Measurements from ENCODE around the gene ATP6V1G2.

ATP6V1G2 gene

DNA sequence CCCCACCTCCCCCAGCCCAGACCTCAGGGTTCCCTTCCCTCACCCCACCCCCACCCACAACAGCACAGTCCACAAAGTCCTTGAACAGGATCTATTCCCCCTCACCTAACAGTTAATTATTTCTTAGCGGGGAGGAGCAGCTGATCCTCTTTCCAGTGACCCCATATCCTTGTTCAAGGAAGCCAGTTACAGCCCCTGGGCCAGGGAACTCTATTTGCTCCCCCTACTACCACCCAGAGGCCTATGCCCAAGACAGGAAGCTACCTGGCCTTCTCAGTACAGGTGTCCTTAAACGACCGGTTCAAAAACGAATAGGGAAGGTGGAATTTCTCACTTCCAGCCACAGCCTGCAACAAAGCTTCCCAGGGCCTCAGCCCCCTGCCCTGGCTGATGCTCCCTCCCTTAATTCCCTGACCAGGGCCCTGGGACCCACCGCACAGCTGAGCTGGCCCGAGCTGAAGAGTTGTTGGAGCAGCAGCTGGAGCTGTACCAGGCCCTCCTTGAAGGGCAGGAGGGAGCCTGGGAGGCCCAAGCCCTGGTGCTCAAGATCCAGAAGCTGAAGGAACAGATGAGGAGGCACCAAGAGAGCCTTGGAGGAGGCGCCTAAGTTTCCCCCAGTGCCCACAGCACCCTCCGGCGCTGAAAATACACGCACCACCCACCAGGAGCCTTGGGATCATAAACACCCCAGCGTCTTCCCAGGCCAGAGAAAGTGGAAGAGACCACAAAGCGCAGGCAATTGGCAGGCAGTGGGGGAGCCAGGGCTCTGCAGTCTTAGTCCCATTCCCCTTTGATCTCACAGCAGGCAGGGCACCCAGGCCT lies 16.9 kb downstream of the ATP6V1G2 start (continued):
- TF ChIP-seq ZNF629 (tag by site-specific recombination; IDR thresholded peaks at IDR 0.05), result no peak
- no peak for TF ChIP-seq SALL2 (tag by site-specific recombination; IDR thresholded peaks at IDR 0.05; ENCODE audit: borderline replicate concordance)
- TF ChIP-seq, protein P1, sequence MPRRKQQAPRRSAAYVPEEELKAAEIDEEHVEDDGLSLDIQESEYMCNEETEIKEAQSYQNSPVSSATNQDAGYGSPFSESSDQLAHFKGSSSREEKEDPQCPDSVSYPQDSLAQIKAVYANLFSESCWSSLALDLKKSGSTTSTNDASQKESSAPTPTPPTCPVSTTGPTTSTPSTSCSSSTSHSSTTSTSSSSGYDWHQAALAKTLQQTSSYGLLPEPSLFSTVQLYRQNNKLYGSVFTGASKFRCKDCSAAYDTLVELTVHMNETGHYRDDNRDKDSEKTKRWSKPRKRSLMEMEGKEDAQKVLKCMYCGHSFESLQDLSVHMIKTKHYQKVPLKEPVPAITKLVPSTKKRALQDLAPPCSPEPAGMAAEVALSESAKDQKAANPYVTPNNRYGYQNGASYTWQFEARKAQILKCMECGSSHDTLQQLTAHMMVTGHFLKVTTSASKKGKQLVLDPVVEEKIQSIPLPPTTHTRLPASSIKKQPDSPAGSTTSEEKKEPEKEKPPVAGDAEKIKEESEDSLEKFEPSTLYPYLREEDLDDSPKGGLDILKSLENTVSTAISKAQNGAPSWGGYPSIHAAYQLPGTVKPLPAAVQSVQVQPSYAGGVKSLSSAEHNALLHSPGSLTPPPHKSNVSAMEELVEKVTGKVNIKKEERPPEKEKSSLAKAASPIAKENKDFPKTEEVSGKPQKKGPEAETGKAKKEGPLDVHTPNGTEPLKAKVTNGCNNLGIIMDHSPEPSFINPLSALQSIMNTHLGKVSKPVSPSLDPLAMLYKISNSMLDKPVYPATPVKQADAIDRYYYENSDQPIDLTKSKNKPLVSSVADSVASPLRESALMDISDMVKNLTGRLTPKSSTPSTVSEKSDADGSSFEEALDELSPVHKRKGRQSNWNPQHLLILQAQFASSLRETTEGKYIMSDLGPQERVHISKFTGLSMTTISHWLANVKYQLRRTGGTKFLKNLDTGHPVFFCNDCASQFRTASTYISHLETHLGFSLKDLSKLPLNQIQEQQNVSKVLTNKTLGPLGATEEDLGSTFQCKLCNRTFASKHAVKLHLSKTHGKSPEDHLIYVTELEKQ (tag by site-specific recombination; IDR thresholded peaks at IDR 0.05; ENCODE audit: borderline replicate concordance), result no peak
- TF ChIP-seq ZNF2 (tag by site-specific recombination; IDR thresholded peaks at IDR 0.05), result 0 out of 2 replicates have a peak, but pooled peaks have one; percentile 46
- no peak for TF ChIP-seq ZNF174 (tag by site-specific recombination; IDR thresholded peaks at IDR 0.05)
- TF ChIP-seq ZNF658 (tag by site-specific recombination; IDR thresholded peaks at IDR 0.05), result no peak
- TF ChIP-seq ZNF555 (tag by site-specific recombination; conservative IDR thresholded peaks at IDR 0.05), result no peak
- TF ChIP-seq ZNF549 (tag by site-specific recombination; IDR thresholded peaks at IDR 0.05), result no peak
- peak; percentile 86 for TF ChIP-seq ZFP69B (tag by site-specific recombination; IDR thresholded peaks at IDR 0.05)
- no peak for TF ChIP-seq ZNF571 (tag by site-specific recombination; IDR thresholded peaks at IDR 0.05)
- no peak for TF ChIP-seq ZSCAN5A (tag by site-specific recombination; IDR thresholded peaks at IDR 0.05)
- TF ChIP-seq ZNF544 (tag by site-specific recombination; IDR thresholded peaks at IDR 0.05), result no peak
- TF ChIP-seq SCRT2 (tag by site-specific recombination; IDR thresholded peaks at IDR 0.05), result no peak
- TF ChIP-seq, protein P2, sequence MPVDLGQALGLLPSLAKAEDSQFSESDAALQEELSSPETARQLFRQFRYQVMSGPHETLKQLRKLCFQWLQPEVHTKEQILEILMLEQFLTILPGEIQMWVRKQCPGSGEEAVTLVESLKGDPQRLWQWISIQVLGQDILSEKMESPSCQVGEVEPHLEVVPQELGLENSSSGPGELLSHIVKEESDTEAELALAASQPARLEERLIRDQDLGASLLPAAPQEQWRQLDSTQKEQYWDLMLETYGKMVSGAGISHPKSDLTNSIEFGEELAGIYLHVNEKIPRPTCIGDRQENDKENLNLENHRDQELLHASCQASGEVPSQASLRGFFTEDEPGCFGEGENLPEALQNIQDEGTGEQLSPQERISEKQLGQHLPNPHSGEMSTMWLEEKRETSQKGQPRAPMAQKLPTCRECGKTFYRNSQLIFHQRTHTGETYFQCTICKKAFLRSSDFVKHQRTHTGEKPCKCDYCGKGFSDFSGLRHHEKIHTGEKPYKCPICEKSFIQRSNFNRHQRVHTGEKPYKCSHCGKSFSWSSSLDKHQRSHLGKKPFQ (tag by site-specific recombination; IDR thresholded peaks at IDR 0.05), result no peak
- TF ChIP-seq PBX3 (CRISPR knock-in tag; IDR thresholded peaks at IDR 0.05), result no peak
- TF ChIP-seq ZNF335 (tag by site-specific recombination; conservative IDR thresholded peaks at IDR 0.05), result no peak
- no peak for TF ChIP-seq YY2 (tag by site-specific recombination; IDR thresholded peaks at IDR 0.05)
- no peak for TF ChIP-seq ZNF223 (tag by site-specific recombination; IDR thresholded peaks at IDR 0.05)
- TF ChIP-seq ZFP37 (tag by site-specific recombination; IDR thresholded peaks at IDR 0.05), result no peak
- no peak for TF ChIP-seq ZSCAN18 (tag by site-specific recombination; IDR thresholded peaks at IDR 0.05)
- TF ChIP-seq ZNF10 (tag by site-specific recombination; IDR thresholded peaks at IDR 0.05), result no peak
- no peak for TF ChIP-seq ZNF416 (tag by site-specific recombination; IDR thresholded peaks at IDR 0.05)
- TF ChIP-seq ZNF747 (tag by site-specific recombination; IDR thresholded peaks at IDR 0.05), result no peak
- TF ChIP-seq ZNF501 (tag by site-specific recombination; IDR thresholded peaks at IDR 0.05), result no peak
- TF ChIP-seq ZNF362 (tag by site-specific recombination; IDR thresholded peaks at IDR 0.05), result no peak
- peak; percentile 11; the same call in 1 of the 2 replicates for TF ChIP-seq ZNF600 (tag by site-specific recombination; IDR thresholded peaks at IDR 0.05)
- TF ChIP-seq KLF1 (tag by site-specific recombination; IDR thresholded peaks at IDR 0.05), result no peak
- no peak for TF ChIP-seq ZNF473 (tag by site-specific recombination; IDR thresholded peaks at IDR 0.05)
- TF ChIP-seq ZIC2 (tag by site-specific recombination; IDR thresholded peaks at IDR 0.05), result peak; percentile 36; the same call in 1 of the 2 replicates
- TF ChIP-seq GLI4 (tag by site-specific recombination; IDR thresholded peaks at IDR 0.05), result no peak
- TF ChIP-seq KLF7 (tag by site-specific recombination; IDR thresholded peaks at IDR 0.05; ENCODE audit: borderline replicate concordance), result no peak

Data from HEK293 (cell line).